ENCODE results near the gene MAMDC2. TPM values are rescaled to one million over a fixed set of nuclear protein-coding genes. Genes with fewer than 3 reads are reported as not detected.

The MAMDC2 gene
- total RNA-seq, 2 donors from 2014 or later = 28.8 to 32.5 TPM

GRCh38 chr9:70110194-70111041 lies 66.8 kb downstream of the MAMDC2 start:
- peaks cover 0 to 37% of the 10 kb centered on the region in 2 donors for H3K4me1 ChIP-seq
- TF ChIP-seq, protein P1, sequence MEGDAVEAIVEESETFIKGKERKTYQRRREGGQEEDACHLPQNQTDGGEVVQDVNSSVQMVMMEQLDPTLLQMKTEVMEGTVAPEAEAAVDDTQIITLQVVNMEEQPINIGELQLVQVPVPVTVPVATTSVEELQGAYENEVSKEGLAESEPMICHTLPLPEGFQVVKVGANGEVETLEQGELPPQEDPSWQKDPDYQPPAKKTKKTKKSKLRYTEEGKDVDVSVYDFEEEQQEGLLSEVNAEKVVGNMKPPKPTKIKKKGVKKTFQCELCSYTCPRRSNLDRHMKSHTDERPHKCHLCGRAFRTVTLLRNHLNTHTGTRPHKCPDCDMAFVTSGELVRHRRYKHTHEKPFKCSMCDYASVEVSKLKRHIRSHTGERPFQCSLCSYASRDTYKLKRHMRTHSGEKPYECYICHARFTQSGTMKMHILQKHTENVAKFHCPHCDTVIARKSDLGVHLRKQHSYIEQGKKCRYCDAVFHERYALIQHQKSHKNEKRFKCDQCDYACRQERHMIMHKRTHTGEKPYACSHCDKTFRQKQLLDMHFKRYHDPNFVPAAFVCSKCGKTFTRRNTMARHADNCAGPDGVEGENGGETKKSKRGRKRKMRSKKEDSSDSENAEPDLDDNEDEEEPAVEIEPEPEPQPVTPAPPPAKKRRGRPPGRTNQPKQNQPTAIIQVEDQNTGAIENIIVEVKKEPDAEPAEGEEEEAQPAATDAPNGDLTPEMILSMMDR (IDR thresholded peaks at IDR 0.05) = no peak
- peaks cover 16% of the 10 kb centered on the region for H3K36me3 ChIP-seq
- no peaks in the 10 kb centered on the region for H3K27me3 ChIP-seq
- no peaks in the 10 kb centered on the region for H3K9me3 ChIP-seq
- no peak for DNase-seq (ENCODE audit: low spot score)
- H3K27ac ChIP-seq = peak overlapping the region; percentile 49 to 66
- no peak overlapping the region for H3K4me3 ChIP-seq

- Histone ChIP-seq H3K36me3 (peaks cover 16% of the 10 kb centered on the region), H3K4me3 (no peak overlapping the region), H3K9me3 (no peaks in the 10 kb centered on the region), H3K27me3 (no peaks in the 10 kb centered on the region), H3K27ac (peak overlapping the region; percentile 49 to 66), H3K4me1 (peaks cover 0 to 37% of the 10 kb centered on the region in 2 donors)
- TF ChIP-seq, protein P1 (IDR thresholded peaks at IDR 0.05) = peak; percentile 75 to 91
- peak; percentile 93 for DNase-seq (ENCODE audit: low spot score)
Observed at GRCh38 chr9:70111042-70111602, 67.5 kb downstream of the MAMDC2 start.

- Histone ChIP-seq H3K36me3 (peaks cover 16% of the 10 kb centered on the region), H3K4me3 (no peak overlapping the region), H3K9me3 (no peaks in the 10 kb centered on the region), H3K27ac (no peak overlapping the region), H3K27me3 (no peaks in the 10 kb centered on the region), H3K4me1 (peaks cover 0 to 31% of the 10 kb centered on the region in 2 donors)
- DNase-seq (ENCODE audit: low spot score) = no peak
- TF ChIP-seq, protein P1 (IDR thresholded peaks at IDR 0.05) = no peak
Observed at GRCh38 chr9:70111641-70112236, 68.1 kb downstream of the MAMDC2 start.

DNA sequence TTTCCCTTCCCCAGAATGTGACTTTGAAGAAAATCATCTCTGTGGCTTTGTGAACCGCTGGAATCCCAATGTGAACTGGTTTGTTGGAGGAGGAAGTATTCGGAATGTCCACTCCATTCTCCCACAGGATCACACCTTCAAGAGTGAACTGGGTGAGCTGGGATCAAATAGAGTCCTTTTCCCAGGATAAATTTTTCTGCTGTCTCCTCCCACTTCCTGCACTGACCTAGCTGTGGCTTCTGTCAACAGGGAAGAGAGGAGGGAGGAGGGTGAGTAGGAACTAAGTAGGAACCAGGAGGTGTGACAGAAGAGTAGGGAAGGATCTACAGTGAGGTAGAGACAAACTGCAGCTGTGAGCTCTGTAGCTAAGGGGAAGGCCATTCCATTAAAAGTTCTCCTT lies 69.3 kb downstream of the MAMDC2 start:
- TF ChIP-seq, protein P1 (IDR thresholded peaks at IDR 0.05) = no peak
- Histone ChIP-seq H3K27me3 (no peaks in the 10 kb centered on the region), H3K9me3 (no peaks in the 10 kb centered on the region), H3K4me3 (no peak overlapping the region), H3K4me1 (peaks cover 0 to 24% of the 10 kb centered on the region in 2 donors), H3K36me3 (peaks cover 15% of the 10 kb centered on the region), H3K27ac (no peak overlapping the region)
- no peak for DNase-seq (ENCODE audit: low spot score)

GRCh38 chr9:70113403-70114022 lies 69.9 kb downstream of the MAMDC2 start:
- Histone ChIP-seq H3K4me3 (no peak overlapping the region), H3K36me3 (peaks cover 10% of the 10 kb centered on the region), H3K9me3 (no peaks in the 10 kb centered on the region), H3K27ac (no peak overlapping the region), H3K27me3 (no peaks in the 10 kb centered on the region), H3K4me1 (peaks cover 0 to 22% of the 10 kb centered on the region in 2 donors)
- peak; percentile 77 for DNase-seq (ENCODE audit: low spot score)
- TF ChIP-seq, protein P1 (IDR thresholded peaks at IDR 0.05) = peak; percentile 62 to 79
